GM13976 (cell line): ENCODE measurements around the gene TTLL9.

Source experiments
- DNase-seq: peaks from one replicate; pipeline ENCODE4 v3.0.0; 2012; ENCODE audit warnings: low spot score
- CTCF ChIP-seq: IDR thresholded peaks from 2 replicates; pipeline ENCODE4 v1.5.1; 2012; ENCODE audit warnings: borderline replicate concordance, mild to moderate bottlenecking; ENCODE audit not compliant: insufficient read depth; ENCODE audit errors: extremely low read depth, missing control alignments, control extremely low read depth
- in situ Hi-C: fragments of 300-500 bp; cut with MboI; formaldehyde crosslinking; loops from one replicate; pipeline ENCODE4 v1.12.0; 2022; ENCODE audit warnings: low sequenced_read_pairs, mixed read lengths, inconsistent platforms; ENCODE audit not compliant: unreplicated experiment

The TTLL9 gene

GRCh38 chr20:31974296-31974695, 103.9 kb downstream of the TTLL9 start:
- DNase-seq: no peak
- in situ Hi-C loops: no loop called here
- no peak for TF ChIP-seq CTCF

- no peak for DNase-seq
- in situ Hi-C loops: no loop called here
- no peak for TF ChIP-seq CTCF
Observed at GRCh38 chr20:31974951-31975487, 104.6 kb downstream of the TTLL9 start.

- in situ Hi-C loops: no loop called here
- TF ChIP-seq CTCF: no peak
- DNase-seq: no peak
Observed at GRCh38 chr20:31975874-31976273, 105.4 kb downstream of the TTLL9 start.

- in situ Hi-C loops: no loop called here
- DNase-seq: no peak
Observed at GRCh38 chr20:31977080-31977479, 106.6 kb downstream of the TTLL9 start.

GRCh38 chr20:31979713-31980426, 109.4 kb downstream of the TTLL9 start:
- no peak for DNase-seq
- no peak for TF ChIP-seq CTCF
- in situ Hi-C loops: no loop called here

More at GRCh38 chr20:31977080-31977479, 106.6 kb downstream of the TTLL9 start:
- TF ChIP-seq CTCF: no peak

GRCh38 chr20:31981784-31982183, 111.3 kb downstream of the TTLL9 start:
- in situ Hi-C loops: no loop called here
- no peak for DNase-seq
- TF ChIP-seq CTCF: no peak
